Suppressor macrophage treated with lipopolysaccharide for 1 hour (primary cell): ENCODE results near the gene TRNP1.
"Not testable (repeated sequence)": the region's sequence is repeated elsewhere in the genome, so short reads cannot be mapped to it uniquely, and the experiment has no call there.

Experiments
- DNase-seq, 3 donors: peaks; one replicate each; pipeline ENCODE4 v3.0.0-alpha.2; 2020 to 2022

The TRNP1 gene

GRCh38 chr1:26976621-26977510 lies 16.6 kb upstream of the TRNP1 start:
- no peak for DNase-seq

DNA sequence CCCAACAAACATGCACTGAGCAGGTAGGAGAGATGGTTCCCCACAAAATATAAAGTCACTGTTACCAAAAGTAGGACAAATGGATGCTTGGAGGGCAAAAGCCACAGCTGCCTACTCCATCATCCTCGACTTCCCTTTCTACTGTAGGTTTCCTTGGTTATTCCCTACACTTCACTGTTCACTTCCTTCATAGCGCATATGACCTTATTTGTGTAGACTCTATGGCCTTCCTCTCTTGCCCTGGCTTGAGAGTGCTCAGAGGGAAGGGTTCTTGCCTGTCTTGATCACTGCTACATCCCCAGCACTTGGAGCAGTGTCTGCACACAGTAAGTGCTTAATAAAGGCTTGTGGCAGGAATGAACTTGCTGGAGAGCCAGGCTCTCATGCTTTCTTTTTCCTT lies 14.6 kb upstream of the TRNP1 start:
- peak; percentile 58 to 67 (median 66) for DNase-seq

- DNase-seq: no peak
Measured at GRCh38 chr1:26981146-26981846, 12.2 kb upstream of the TRNP1 start.

DNA sequence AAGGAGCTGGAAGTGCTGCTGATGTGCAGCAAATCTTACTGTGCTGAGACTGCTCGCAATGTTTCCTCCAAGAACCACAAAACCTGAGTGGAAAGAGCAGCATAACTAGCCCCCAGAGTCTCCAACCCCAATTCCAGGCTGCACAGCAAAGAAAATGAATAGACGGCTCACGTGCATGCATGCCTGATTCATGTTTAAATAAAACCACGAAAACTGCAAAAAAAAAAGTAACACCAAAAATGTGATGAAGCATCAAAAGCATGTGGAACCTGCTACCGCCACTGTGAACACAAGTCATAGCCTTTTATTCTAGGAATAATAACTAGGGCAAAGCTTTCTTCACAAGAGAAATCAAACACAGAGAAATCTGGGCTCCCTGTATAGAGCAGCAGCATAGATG lies 9.6 kb upstream of the TRNP1 start:
- DNase-seq: no peak

DNA sequence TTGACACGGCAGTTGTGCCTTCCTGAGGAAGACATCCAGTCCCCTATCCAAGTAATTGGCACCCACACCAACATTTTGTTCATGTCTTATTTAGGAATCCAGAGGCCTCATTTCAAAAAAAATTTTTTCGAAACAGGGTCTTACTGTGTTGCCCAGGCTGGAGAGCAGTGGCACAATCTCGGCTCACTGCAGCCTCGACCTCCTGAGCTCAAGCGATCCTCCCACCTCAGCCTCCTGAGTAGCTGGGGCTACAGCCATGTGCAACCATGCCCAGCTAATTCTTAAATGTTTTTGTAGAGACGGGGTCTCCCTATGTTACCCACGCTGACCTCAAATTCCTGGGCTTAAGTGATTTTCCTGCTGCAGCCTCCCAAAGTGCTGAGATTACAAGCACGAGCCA lies 9.2 kb upstream of the TRNP1 start:
- no peak for DNase-seq

GRCh38 chr1:26986658-26987057 lies 6.8 kb upstream of the TRNP1 start:
- DNase-seq: no peak

DNA sequence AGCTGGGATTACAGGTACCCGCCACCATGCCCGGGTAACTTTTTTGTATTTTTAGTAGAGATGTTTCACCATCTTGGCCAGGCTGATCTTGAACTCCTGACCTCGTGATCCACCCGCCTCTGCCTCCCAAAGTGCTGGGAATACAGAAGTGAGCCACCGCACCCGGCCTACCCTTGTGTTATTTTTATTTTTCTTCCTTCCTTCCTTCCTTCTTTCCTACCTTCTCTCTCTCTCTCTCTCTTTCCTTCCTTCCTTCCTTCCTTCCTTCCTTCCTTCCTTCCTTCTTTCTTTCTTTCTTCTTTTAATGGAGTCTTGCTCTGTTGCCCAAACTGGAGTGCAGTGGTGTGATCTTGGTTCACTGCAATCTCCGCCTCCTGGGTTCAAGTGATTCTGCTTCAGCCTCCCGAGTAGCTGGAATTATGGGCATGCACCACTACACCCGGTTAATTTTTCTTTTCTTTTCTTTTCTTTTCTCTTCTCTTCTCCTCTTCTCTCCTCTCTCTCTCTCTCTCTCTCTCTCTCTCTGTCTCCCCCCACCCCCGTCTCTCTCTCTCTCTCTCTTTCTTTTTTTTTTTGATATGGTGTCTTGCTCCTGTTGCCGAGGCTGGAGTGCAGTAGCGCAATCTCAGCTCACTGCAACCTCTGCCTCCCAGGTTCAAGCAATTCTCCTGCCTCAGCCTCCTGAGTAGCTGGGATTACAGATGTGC lies 3.9 kb upstream of the TRNP1 start:
- not testable (repeated sequence) for DNase-seq

- peak; percentile 62 to 70 (median 63) for DNase-seq
Measured at GRCh38 chr1:26991310-26992116, 2.0 kb upstream of the TRNP1 start.

DNA sequence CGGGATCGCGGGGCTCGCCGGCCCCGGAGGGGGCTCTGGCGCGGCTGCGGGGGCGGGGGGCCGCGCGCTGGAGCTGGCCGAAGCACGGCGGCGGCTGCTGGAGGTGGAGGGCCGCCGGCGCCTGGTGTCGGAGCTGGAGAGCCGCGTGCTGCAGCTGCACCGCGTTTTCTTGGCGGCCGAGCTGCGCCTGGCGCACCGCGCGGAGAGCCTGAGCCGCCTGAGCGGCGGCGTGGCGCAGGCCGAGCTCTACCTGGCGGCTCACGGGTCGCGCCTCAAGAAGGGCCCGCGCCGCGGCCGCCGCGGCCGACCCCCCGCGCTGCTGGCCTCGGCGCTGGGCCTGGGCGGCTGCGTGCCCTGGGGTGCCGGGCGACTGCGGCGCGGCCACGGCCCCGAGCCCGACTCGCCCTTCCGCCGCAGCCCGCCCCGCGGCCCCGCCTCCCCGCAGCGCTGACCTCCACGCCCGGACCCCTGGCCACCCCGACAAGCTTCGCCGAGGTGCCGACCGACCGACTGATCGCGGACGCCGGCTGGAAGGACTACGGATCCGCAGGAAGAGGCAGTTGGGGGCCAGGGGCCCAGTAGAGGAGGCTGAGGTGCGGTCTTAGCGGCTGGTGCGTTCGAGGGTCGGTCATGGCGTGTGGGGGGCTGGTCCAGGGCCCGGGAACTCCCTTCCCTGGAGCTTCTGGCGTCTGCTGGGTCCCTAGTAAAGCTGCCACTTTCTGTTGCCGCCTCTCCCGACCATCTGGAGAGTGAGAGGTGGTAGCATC lies 711 bp downstream of the TRNP1 start:
- peak in 1 of 3 donors; percentile 36 for DNase-seq

DNA sequence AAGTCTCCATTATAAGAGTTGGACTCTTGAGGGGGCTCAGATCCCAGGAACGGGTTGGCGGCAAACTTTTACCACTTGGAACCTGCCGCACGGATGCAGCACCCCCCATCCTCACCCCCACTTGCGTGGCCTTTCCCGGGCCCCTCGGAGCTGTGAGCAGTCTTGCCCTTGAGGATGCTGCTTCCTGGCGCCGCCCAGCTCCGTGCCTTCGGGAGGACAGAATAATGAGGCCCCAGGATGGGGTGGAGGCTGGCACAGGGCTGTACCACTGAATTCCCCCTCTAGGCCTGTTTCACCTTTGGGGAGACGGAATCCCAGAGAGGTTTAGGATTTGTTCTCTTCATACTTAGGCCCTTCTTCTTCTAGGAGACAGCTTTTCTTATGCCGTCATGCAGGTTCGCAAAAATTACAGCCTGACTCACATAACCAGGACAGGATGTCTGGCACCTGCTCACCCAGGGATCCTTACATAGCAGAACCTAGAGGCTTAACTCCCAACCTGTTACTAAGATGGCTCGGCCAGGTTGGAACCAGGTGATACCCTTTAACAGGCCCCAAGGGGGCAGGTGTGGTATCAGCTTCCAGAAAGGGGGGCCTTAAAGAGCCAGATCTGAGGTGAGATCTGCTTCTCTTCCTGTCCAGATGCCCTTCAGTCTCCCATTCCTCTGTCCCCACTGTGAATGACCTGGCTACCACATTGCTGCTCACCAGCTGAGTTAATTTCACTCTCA lies 1.5 kb downstream of the TRNP1 start:
- DNase-seq: no peak

DNA sequence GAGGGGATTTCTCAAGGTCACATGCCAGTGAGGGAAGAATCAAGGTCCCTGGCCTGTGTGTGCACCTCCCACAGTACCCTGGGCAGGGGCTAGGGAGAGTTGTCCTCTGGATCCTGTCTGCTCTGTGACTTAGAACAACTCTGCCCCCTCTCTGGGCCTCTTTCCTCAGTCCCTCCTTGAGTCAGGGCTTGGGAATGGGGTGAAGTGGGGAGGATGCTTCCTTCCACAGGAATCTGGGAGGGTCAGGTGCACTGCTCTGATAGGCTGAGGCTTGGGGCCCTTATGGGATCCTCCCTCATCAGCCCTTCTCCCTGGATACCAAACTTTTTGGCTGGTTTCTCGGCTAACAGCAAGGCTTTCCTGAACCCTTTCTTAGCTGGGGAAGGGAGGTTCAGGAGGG lies 2.5 kb downstream of the TRNP1 start:
- peak in 1 of 3 donors; percentile 21 for DNase-seq

DNA sequence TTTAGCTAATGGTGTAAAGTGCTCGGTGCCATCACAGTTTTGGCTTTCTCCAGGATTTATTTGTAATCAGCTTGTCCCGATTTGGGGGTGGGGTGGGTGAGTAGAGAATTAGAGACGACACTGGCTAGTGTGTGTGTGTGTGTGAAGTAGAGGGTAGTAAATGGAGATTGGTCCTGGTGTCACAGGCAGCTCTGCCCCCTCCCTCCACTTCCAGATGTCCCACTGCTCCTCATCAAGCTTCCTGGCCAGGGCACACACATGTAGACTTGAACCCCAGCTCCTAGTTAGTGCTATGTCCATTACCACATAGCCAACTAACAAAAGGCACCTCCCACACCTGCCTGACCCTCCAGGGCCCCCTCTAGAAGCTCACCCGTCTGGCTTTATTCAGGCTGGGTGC lies 3.2 kb downstream of the TRNP1 start:
- no peak for DNase-seq

- DNase-seq: peak in 2 of 3 donors; percentile 42 to 57
Measured at GRCh38 chr1:26998429-26999300, 5.2 kb downstream of the TRNP1 start.

GRCh38 chr1:26999440-26999987 lies 6.0 kb downstream of the TRNP1 start:
- DNase-seq: no peak

- DNase-seq: no peak
Measured at GRCh38 chr1:27000090-27000816, 6.8 kb downstream of the TRNP1 start.

GRCh38 chr1:27000817-27001460 lies 7.4 kb downstream of the TRNP1 start:
- DNase-seq: peak; percentile 74 to 87 (median 74)

- DNase-seq: peak; percentile 91 to 93 (median 92)
Measured at GRCh38 chr1:27001570-27002360, 8.3 kb downstream of the TRNP1 start.
